Liver (tissue), 3 donors: ENCODE measurements around the gene CCDC81.

Source experiments
- CTCF ChIP-seq: fragments of 150-350 bp; IDR thresholded peaks from 2 replicates; pipeline ENCODE4 v1.5.1; 2017; ENCODE audit warnings: improper control_type of control experiment, low read depth, low read length; ENCODE audit not compliant: missing input control
- GABPA ChIP-seq, 2 donors: IDR thresholded peaks in 1 of 2; conservative IDR thresholded peaks in 1 of 2; 2 replicates each; pipeline ENCODE4 v1.6.1; 2016; ENCODE audit warnings: antibody characterized with exemption in 2 of 2, mild to moderate bottlenecking in 1 of 2, moderate library complexity in 1 of 2
- JUND ChIP-seq, 2 donors: IDR thresholded peaks; 2 replicates each; pipeline ENCODE4 v1.6.1; 2016; ENCODE audit warnings: antibody characterized with exemption in 2 of 2
- REST ChIP-seq: IDR thresholded peaks from 2 replicates; pipeline ENCODE4 v1.6.1; 2016; ENCODE audit warnings: antibody characterized with exemption, mild to moderate bottlenecking
- YY1 ChIP-seq: IDR thresholded peaks from 2 replicates; pipeline ENCODE4 v1.6.1; 2016; ENCODE audit warnings: antibody characterized with exemption, mild to moderate bottlenecking
- donor health status: healthy.
- donor health status: healthy.

- TF ChIP-seq CTCF (no peak), JUND (IDR thresholded peaks at IDR 0.05) (no peak), GABPA (IDR thresholded peaks at IDR 0.05 in 1 of 2, conservative IDR thresholded peaks at IDR 0.05 in 1 of 2) (no peak), REST (no peak), YY1 (no peak)
Measured at GRCh38 chr11:86447763-86448480, 73.2 kb downstream of the CCDC81 start.
